CD4-positive, alpha-beta T cell treated with Interleukin-2 at 100 ng/mL for 4 hours (primary cell): ENCODE measurements around the gene GDF9.
"Not testable (repeated sequence)": the region's sequence is repeated elsewhere in the genome, so short reads cannot be mapped to it uniquely, and the experiment has no call there.

Source experiments
- DNase-seq: peaks from one replicate; pipeline ENCODE4 v3.0.0-alpha.2; 2020; ENCODE audit warnings: low spot score

Gene GDF9

GRCh38 chr5:132873119-132873929 is 7.1 kb upstream of the GDF9 start, which contains the start of gene LEAP2:
Gene LEAP2, plus strand, starts transcription at chr5:132873668. Its CDS starts 27 bp downstream, at chr5:132873695.
- DNase-seq, result no peak

- no peak for DNase-seq
Measured at GRCh38 chr5:132872788-132873118, 6.5 kb upstream of the GDF9 start.

- DNase-seq, result no peak
Measured at GRCh38 chr5:132871459-132872284, 5.4 kb upstream of the GDF9 start.

DNA sequence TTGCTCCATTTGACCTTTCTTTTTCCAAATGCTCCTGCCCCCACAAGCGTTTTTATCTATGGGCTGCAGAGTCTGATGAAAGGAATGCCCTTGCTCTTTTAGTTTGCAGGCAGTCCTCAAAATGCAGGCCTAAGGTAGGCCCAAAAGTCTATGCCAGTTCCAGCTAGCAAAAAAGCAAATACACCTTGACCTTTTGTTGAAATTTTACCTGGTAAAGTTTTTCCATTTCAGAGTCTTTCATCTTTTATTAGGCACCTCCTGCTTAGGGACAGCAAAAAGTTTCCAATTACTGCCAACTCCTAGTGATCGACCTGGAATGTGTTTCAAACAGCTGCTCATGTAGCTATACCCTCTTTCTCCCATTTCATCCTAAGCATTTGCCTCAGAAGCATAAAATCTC is 4.5 kb upstream of the GDF9 start:
- DNase-seq, result no peak

GRCh38 chr5:132868754-132869153 is 2.5 kb upstream of the GDF9 start:
- no peak for DNase-seq

- DNase-seq, result no peak
Measured at GRCh38 chr5:132867046-132867451, 780 bp upstream of the GDF9 start.

DNA sequence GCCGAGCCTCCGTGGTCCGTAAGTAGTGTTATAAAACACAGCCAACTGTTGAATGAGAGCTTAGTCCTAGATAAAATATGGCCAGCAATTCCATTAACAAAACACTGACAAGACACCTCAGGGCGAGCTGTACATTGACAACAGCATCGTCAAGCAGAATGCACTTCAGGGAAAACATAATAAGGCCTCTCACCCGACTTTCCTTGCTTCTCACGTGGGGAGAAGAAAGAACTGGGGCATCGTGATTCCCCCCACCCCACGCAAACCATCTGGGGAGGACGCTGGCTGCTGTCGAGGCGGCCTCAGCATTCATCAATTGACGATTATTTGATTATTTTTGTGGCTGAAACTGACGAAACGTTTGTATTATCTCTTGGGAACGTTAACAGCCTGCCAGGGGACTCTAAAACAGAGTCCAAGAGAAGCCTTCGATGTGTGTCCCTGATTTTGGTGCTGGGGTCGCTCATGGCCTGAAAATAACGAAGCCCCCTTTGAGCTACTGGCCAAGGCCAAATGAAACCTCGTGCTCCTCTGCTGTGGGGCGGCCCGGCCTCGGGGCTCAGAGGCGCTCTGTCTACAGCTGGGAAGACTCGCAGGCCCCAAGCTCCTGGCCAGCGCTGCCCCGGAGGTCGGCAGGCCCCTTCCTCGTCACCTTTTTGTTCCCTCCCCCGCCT is 464 bp downstream of the GDF9 start:
- DNase-seq, result no peak

- DNase-seq, result no peak
Measured at GRCh38 chr5:132860742-132861141, 5.5 kb downstream of the GDF9 start.

GRCh38 chr5:132859889-132860437 is 6.3 kb downstream of the GDF9 start:
- no peak for DNase-seq

DNA sequence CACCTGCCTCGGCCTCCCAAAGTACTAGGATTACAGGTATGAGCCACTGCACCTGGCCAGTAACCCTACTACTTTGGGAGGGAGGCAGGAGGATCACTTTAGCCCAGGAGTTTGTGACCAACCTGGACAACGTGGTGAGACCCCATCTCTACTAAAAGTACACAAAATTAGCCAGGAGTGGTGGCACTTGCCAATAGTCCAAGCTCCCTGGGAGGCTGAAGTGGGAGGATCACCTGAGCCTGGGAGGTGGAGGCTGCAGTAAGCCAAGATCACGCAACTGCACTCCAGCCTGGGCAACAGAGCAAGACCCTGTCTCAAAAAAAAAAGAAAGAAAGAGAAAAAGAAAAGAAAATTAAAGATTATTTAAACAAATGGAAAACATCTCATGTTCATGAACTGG is 10.3 kb downstream of the GDF9 start:
- DNase-seq, result no peak

DNA sequence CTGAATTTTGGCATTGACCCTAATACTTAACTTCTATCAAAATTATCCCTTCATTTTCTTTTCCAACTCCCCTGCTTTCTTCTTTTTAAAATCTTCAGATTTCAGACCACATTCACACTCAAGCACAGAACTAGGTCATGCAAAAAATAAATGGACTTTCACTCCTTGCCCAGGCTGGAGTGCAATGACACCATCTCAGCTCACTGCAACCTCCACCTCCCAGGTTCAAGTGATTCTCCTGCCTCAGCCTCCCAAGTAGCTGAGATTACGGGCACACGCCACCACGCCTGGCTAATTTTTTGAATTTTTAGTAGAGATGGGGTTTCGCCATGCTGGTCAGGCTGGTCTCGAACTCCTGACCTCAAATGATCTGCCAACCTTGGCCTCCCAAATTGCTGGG is 11.3 kb downstream of the GDF9 start:
- DNase-seq, result not testable (repeated sequence)

DNA sequence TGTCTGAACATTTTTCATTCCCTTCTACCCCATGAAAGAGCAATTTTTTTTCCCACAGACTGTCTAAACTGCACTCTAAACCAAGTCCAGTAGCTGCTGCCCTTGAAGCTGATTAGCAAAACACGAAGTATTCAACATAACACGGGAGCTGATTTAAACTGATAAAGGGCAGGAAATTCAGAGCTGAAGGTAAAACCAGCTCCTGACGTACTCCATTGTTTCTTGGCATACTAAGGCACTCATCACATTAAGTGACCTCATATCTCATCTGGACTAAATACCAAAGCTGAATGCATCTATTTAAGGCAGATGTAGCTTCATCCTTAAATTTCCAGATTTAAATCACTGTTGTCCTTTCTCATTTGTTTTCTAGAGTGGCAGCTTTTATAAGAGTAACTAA is 12.0 kb downstream of the GDF9 start:
- no peak for DNase-seq

DNA sequence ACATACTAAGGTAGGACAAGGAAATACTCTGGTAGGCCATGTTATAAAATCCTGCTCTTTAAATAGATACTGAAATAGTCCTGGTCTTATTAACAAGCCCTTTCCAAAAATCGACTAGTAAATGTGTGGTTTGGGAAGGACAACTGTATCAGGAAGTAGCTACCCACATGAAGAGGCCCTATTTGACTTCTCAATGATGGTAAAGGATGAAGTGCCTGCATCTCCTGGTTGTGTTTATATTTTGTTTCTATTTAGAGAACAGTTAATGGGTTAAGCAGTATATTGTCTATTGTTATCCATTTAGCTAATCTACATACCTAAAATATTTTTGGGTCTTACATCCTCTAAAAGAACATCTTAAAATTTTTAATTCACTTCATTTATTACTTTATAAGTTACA is 12.5 kb downstream of the GDF9 start:
- DNase-seq, result no peak

DNA sequence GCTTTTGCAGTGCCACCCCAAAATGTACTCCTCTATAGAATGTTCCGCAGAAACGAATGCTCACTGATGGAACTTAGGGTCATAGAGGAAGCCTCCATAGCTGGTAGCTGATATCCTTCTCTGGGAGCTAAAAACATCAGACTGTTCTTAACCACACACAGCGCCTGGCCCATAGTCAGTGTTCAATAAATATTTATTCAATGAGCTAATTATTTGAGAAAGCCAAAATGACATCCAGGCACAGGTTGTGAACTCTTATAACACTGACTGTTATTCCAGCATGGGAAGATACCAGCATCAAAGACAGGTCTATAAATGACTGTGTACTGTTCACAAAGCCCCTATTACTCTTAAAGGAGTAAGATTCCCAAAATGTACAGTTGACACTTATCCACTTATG is 12.9 kb downstream of the GDF9 start:
- DNase-seq, result no peak

DNA sequence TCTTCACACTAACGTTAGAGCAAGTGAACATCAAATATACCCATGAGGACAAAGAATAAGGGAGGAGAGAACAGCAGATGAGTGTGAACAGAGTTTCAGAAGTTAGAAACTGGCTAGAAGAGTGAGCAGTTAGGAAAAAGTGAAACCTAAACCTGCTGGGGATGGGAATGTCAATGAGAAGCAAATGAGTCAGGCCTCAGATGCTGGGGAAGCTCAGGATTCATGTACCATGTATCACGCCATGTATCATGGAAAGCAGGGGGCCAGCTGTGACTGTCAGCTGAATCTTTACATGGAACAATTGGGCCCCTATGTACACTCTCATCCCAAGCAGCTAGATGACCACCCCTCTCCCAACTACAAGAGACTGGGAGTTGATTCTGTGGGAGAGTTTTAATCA is 16.2 kb downstream of the GDF9 start:
- no peak for DNase-seq

DNA sequence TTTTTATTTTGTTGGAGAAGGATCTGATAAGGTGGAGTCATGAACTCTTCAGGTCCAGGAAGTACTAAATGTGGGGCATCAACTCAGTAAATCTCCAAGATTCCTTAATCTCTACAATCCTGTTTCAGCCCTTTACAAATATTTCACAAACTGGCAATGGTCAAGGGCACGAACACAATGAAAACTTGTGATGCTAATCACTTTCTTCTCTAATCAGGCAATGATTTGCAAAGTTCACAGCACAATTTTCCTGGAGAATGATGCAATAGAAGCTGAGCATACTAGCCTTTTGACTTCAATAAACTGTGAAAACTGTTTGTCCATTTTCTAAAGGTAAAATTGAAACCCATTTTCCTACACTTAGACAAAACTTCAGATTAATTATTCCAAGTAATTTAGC is 16.9 kb downstream of the GDF9 start:
- DNase-seq, result no peak

DNA sequence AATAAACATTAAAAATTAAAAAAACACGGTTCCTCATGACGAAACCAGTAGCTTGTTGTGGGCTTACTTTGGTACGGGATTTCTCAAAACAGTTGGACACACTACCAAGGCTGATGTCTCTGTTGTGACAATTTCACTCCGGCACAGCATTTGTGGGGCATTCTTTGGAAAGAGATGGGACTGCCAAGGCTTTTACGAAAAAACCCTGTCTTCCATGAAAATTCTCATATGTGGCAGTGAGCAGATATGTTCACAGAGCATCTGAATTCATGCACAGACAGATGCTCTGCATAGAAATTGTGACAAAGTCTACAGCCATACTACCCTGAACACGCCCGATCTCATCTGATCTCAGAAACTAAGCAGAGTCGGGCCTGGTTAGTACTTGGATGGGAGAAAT is 18.0 kb downstream of the GDF9 start:
- no peak for DNase-seq

DNA sequence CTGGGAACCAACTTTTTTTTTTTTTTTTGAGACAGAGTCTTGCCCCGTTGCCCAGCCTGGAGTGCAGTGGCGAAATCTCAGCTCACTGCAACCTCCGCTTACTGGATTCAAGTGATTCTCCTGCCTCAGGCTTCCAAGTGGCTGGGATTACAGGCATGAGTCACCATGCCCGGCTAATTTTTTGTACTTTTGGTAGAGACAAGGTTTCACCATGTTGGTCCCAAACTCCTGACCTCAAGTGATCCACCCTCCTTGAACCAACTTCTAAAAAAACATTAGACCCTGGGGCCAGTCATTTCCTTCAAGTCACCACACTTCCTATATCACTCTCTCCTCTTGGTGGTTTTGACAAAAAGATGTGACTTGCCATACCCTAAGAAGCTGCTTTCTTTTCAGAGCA is 25.0 kb downstream of the GDF9 start:
- DNase-seq, result no peak

- no peak for DNase-seq
Measured at GRCh38 chr5:132840896-132841295, 25.4 kb downstream of the GDF9 start.

DNA sequence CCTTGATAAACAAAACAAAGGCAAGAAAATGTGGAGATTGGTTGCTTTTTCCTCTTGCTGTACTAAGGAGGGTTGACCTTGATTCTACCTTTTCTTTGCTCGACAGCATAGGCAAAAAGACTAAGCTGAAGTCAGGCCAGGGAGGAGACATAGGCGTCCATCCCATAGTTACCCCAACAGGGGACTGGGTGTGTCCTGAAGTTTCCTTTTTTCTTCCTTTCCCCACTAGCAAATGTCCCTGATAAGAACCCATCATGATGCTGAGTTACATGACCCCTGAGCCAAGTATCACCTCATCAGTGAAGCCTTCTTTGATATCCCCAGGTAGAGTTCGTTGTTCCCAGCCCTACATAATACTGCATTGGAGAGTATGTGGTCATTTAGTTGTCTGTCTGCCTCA is 26.0 kb downstream of the GDF9 start:
- no peak for DNase-seq

DNA sequence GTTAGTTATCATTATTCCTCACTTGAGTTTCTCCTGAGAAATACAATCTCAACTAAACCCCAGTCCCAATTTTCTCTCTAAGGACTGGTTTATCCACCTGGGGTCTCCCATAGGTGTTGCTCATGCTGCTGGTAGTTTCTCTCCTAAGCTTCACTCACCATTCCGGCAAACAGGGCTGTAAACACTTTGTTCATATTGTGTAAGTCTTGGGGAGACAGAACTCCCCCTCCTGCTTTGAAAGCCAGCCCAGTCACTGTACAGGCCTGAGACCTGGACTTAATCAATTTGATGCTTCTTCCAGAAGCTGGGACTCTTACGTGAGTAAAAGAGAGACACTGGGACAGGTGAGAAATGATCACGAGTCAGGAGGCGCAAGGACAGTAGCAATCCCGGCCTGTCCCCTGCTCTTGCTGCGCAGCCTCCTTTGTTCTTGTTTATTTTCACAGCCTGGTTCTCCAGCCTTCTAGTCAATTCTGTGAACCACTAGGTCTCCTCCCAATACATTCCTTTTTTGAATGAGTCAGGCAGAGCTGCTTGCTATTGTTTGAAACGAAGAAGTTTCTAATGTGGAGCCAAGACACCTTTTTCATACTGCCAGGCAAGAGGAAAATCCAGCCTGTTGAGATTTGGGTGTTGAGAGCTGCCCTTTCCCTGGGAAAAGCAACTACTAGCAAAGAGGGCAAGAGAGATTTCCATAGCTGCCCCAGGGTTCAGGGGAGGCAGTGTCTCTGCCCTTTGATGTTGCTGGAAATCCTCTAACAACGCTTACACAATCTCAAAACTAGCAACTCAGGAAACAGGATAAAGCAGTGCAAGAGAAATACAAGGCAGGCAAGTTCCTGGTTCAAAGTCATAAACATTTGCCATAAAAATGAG is 26.6 kb downstream of the GDF9 start:
- DNase-seq, result no peak
